Fibroblast of lung (primary cell): Measurements from ENCODE around the gene TMEM161B.

Experiments
- CTCF ChIP-seq, 2 donors: IDR thresholded peaks in 1 of 2; conservative IDR thresholded peaks in 1 of 2; 1 replicate in 1 of 2; 2 replicates in 1 of 2; pipeline ENCODE4 v1.5.1; 2011 to 2012; ENCODE audit warnings: low read length in 2 of 2, control low read depth in 1 of 2, inconsistent platforms in 1 of 2, low read depth in 1 of 2, mild to moderate bottlenecking in 1 of 2
- EZH2 ChIP-seq: IDR thresholded peaks from 2 replicates; pipeline ENCODE4 v1.5.1; 2012; ENCODE audit warnings: low read length, control low read depth, mild to moderate bottlenecking; ENCODE audit errors: missing control alignments

- TF ChIP-seq CTCF (conservative IDR thresholded peaks at IDR 0.05 in 1 of 2, IDR thresholded peaks at IDR 0.05 in 1 of 2; ENCODE audit: low read depth in 1 of 2, low read length in 2 of 2) = no peak
- TF ChIP-seq EZH2 = no peak
Measured at GRCh38 chr5:88235828-88236227, 32.8 kb downstream of the TMEM161B start.
